Ectodermal cell (in vitro differentiated cells): ENCODE measurements around the gene IRF5.

ENCODE experiments used
- H3K27ac ChIP-seq: 2 replicates; pipeline ENCODE4 v1.7.0; 2013; ENCODE audit warnings: mild to moderate bottlenecking, low read depth, low read length; ENCODE audit not compliant: insufficient read depth, poor library complexity, severe bottlenecking
- H3K27me3 ChIP-seq: 2 replicates; pipeline ENCODE4 v1.7.0; 2013; ENCODE audit warnings: mild to moderate bottlenecking, low read length; ENCODE audit not compliant: insufficient read depth, control insufficient read depth, poor library complexity, severe bottlenecking
- H3K36me3 ChIP-seq: one replicate; pipeline ENCODE4 v1.7.0; 2013; ENCODE audit warnings: low read length; ENCODE audit not compliant: control insufficient read depth, insufficient read depth
- H3K4me1 ChIP-seq: one replicate; pipeline ENCODE4 v1.7.0; 2013; ENCODE audit warnings: low read length; ENCODE audit not compliant: control insufficient read depth, insufficient read depth
- H3K4me3 ChIP-seq: 2 replicates; pipeline ENCODE4 v1.7.0; 2013; ENCODE audit warnings: low read depth, low read length, control low read depth; ENCODE audit not compliant: insufficient read depth
- H3K9me3 ChIP-seq: 2 replicates; pipeline ENCODE4 v1.7.0; 2013; ENCODE audit warnings: mild to moderate bottlenecking, low read length, moderate library complexity; ENCODE audit not compliant: control insufficient read depth
- WGBS, 2 experiments: methylation state at CpG; one replicate each; pipeline ENCODE4 v1.1.7; 2013; ENCODE audit warnings: missing lambda C conversion rate in 2 of 2; 5-methylcytosine and 5-hydroxymethylcytosine counted together

Gene IRF5

GRCh38 chr7:128948976-128949760, 11.4 kb downstream of the IRF5 start:
- Histone ChIP-seq H3K27me3 (no peaks in the 10 kb centered on the region), H3K36me3 (peaks cover 5% of the 10 kb centered on the region), H3K27ac (no peak overlapping the region), H3K4me3 (no peak overlapping the region), H3K4me1 (no peaks in the 10 kb centered on the region), H3K9me3 (no peaks in the 10 kb centered on the region)
- 93 to 95% methylated on average over 4 of the region's 4 CpGs for WGBS, 2 experiments

GRCh38 chr7:128951296-128951695, 13.6 kb downstream of the IRF5 start:
- no peak overlapping the region for H3K4me3 ChIP-seq
- 92 to 95% methylated on average over 5 of the region's 5 CpGs for WGBS, 2 experiments
- H3K27ac ChIP-seq = no peak overlapping the region
- no peaks in the 10 kb centered on the region for H3K4me1 ChIP-seq
- H3K27me3 ChIP-seq = no peaks in the 10 kb centered on the region
- H3K9me3 ChIP-seq = no peaks in the 10 kb centered on the region
- peaks cover 5% of the 10 kb centered on the region for H3K36me3 ChIP-seq

- H3K4me3 ChIP-seq = no peak overlapping the region
- no peaks in the 10 kb centered on the region for H3K9me3 ChIP-seq
- 98 to 100% methylated on average over 1 to 2 of the region's 2 CpGs for WGBS, 2 experiments
- no peaks in the 10 kb centered on the region for H3K27me3 ChIP-seq
- peaks cover 23% of the 10 kb centered on the region for H3K36me3 ChIP-seq
- no peak overlapping the region for H3K27ac ChIP-seq
- no peaks in the 10 kb centered on the region for H3K4me1 ChIP-seq
These were observed 16.4 kb downstream of the IRF5 start for GRCh38 chr7:128954150-128954549.

- Histone ChIP-seq H3K9me3 (no peaks in the 10 kb centered on the region), H3K36me3 (peaks cover 28% of the 10 kb centered on the region)
- WGBS, 2 experiments = 78 to 84% methylated on average over 15 of the region's 15 CpGs
These were observed 17.4 kb downstream of the IRF5 start for GRCh38 chr7:128954830-128955802.

GRCh38 chr7:128955981-128956380, 18.3 kb downstream of the IRF5 start:
- Histone ChIP-seq H3K27me3 (no peaks in the 10 kb centered on the region), H3K36me3 (peaks cover 29% of the 10 kb centered on the region), H3K4me3 (no peak overlapping the region), H3K4me1 (no peaks in the 10 kb centered on the region), H3K27ac (no peak overlapping the region), H3K9me3 (no peaks in the 10 kb centered on the region)

More at GRCh38 chr7:128954830-128955802, 17.4 kb downstream of the IRF5 start:
- Histone ChIP-seq H3K4me1 (no peaks in the 10 kb centered on the region), H3K27me3 (no peaks in the 10 kb centered on the region), H3K27ac (no peak overlapping the region), H3K4me3 (no peak overlapping the region)

GRCh38 chr7:128959296-128959695, 21.6 kb downstream of the IRF5 start:
- Histone ChIP-seq H3K27ac (no peak overlapping the region), H3K9me3 (no peaks in the 10 kb centered on the region), H3K27me3 (no peaks in the 10 kb centered on the region), H3K4me1 (no peaks in the 10 kb centered on the region), H3K4me3 (no peak overlapping the region), H3K36me3 (peaks cover 29% of the 10 kb centered on the region)
- 93 to 96% methylated on average over 4 of the region's 4 CpGs for WGBS, 2 experiments

- 94 to 96% methylated on average over 6 to 8 of the region's 8 CpGs for WGBS, 2 experiments
These were observed 23.4 kb downstream of the IRF5 start for GRCh38 chr7:128961030-128961659.

GRCh38 chr7:128962899-128963298, 25.2 kb downstream of the IRF5 start:
- Histone ChIP-seq H3K9me3 (no peaks in the 10 kb centered on the region), H3K27ac (no peak overlapping the region), H3K4me1 (no peaks in the 10 kb centered on the region), H3K36me3 (peaks cover 35% of the 10 kb centered on the region), H3K27me3 (no peaks in the 10 kb centered on the region), H3K4me3 (no peak overlapping the region)

More at GRCh38 chr7:128961030-128961659, 23.4 kb downstream of the IRF5 start:
- Histone ChIP-seq H3K4me3 (no peak overlapping the region), H3K36me3 (peaks cover 30% of the 10 kb centered on the region), H3K4me1 (no peaks in the 10 kb centered on the region), H3K27ac (no peak overlapping the region), H3K9me3 (no peaks in the 10 kb centered on the region), H3K27me3 (no peaks in the 10 kb centered on the region)

GRCh38 chr7:128963327-128963757, 25.6 kb downstream of the IRF5 start:
- WGBS, 2 experiments = 93 to 100% methylated on average over 1 of the region's 1 CpG
- Histone ChIP-seq H3K27ac (no peak overlapping the region), H3K4me3 (no peak overlapping the region), H3K36me3 (peaks cover 33% of the 10 kb centered on the region), H3K4me1 (no peaks in the 10 kb centered on the region), H3K9me3 (no peaks in the 10 kb centered on the region), H3K27me3 (no peaks in the 10 kb centered on the region)

GRCh38 chr7:128968624-128969023, 30.9 kb downstream of the IRF5 start:
- H3K4me1 ChIP-seq = no peaks in the 10 kb centered on the region
- WGBS, 2 experiments = 96% methylated on average over 1 of the region's 1 CpG
- H3K27me3 ChIP-seq = no peaks in the 10 kb centered on the region
- no peak overlapping the region for H3K27ac ChIP-seq
- no peak overlapping the region for H3K4me3 ChIP-seq
- H3K9me3 ChIP-seq = no peaks in the 10 kb centered on the region
- peaks cover 58% of the 10 kb centered on the region for H3K36me3 ChIP-seq
